H9 (cell line): ENCODE measurements around the gene TPSB2. TPM values are rescaled to one million over a fixed set of nuclear protein-coding genes. Genes with fewer than 3 reads are reported as not detected.
"Not testable (repeated sequence)": the region's sequence is repeated elsewhere in the genome, so short reads cannot be mapped to it uniquely, and the experiment has no call there.

ENCODE experiments used
- DNase-seq: peaks from one replicate; pipeline ENCODE4 v3.0.0-alpha.2; 2017
- H2AFZ ChIP-seq: one replicate; pipeline ENCODE4 v1.6.1; 2013; ENCODE audit warnings: mild to moderate bottlenecking, low read length, control low read depth, moderate library complexity
- H2AK5ac ChIP-seq: 2 replicates; pipeline ENCODE4 v1.6.1; 2013; ENCODE audit warnings: low read length, control low read depth, mixed read lengths; ENCODE audit not compliant: insufficient read length
- H2BK120ac ChIP-seq: one replicate; pipeline ENCODE4 v1.6.1; 2013; ENCODE audit warnings: low read depth, mild to moderate bottlenecking, low read length, control low read depth, inconsistent platforms; ENCODE audit not compliant: poor library complexity, severe bottlenecking
- H2BK12ac ChIP-seq: 2 replicates; pipeline ENCODE4 v1.6.1; 2013; ENCODE audit warnings: low read length, control low read depth, mixed read lengths, low read depth; ENCODE audit not compliant: insufficient read length
- H2BK15ac ChIP-seq: 2 replicates; pipeline ENCODE4 v1.6.1; 2013; ENCODE audit warnings: low read depth, low read length, control low read depth
- H2BK20ac ChIP-seq: one replicate; pipeline ENCODE4 v1.6.1; 2013; ENCODE audit warnings: low read depth, mild to moderate bottlenecking, low read length, control low read depth, inconsistent platforms; ENCODE audit not compliant: poor library complexity, severe bottlenecking
- H2BK5ac ChIP-seq: 2 replicates; pipeline ENCODE4 v1.6.1; 2013; ENCODE audit warnings: low read length, control low read depth, mixed read lengths; ENCODE audit not compliant: insufficient read length
- H3K14ac ChIP-seq: 2 replicates; pipeline ENCODE4 v1.6.1; 2013; ENCODE audit warnings: low read length, control low read depth; ENCODE audit not compliant: insufficient read depth
- H3K18ac ChIP-seq: 2 replicates; pipeline ENCODE4 v1.6.1; 2013; ENCODE audit warnings: low read depth, mild to moderate bottlenecking, mixed read lengths, low read length, control low read depth; ENCODE audit not compliant: insufficient read length
- H3K23ac ChIP-seq: 2 replicates; pipeline ENCODE4 v1.6.1; 2013; ENCODE audit warnings: low read length, control low read depth, mixed read lengths, low read depth; ENCODE audit not compliant: insufficient read length
- H3K23me2 ChIP-seq: 2 replicates; pipeline ENCODE4 v1.6.1; 2013; ENCODE audit warnings: low read depth, mild to moderate bottlenecking, mixed read lengths, low read length, control low read depth; ENCODE audit not compliant: insufficient read length, poor library complexity, severe bottlenecking
- H3K27ac ChIP-seq: 2 replicates; pipeline ENCODE4 v1.5.1; 2013; ENCODE audit warnings: low read length, control low read depth, mixed read lengths, low read depth; ENCODE audit not compliant: insufficient read length
- H3K27me3 ChIP-seq: 2 replicates; pipeline ENCODE4 v1.6.1; 2013; ENCODE audit warnings: low read length, control low read depth, inconsistent platforms; ENCODE audit not compliant: insufficient read depth
- H3K4ac ChIP-seq: 2 replicates; pipeline ENCODE4 v1.6.1; 2013; ENCODE audit warnings: low read depth, mild to moderate bottlenecking, control low read depth, inconsistent platforms, low read length, moderate library complexity
- H3K4me1 ChIP-seq: 2 replicates; pipeline ENCODE4 v1.6.1; 2013; ENCODE audit warnings: low read length, control low read depth, inconsistent platforms; ENCODE audit not compliant: insufficient read depth
- H3K4me2 ChIP-seq: 2 replicates; pipeline ENCODE4 v1.6.1; 2013; ENCODE audit warnings: low read length, control low read depth, mixed read lengths; ENCODE audit not compliant: insufficient read length, insufficient read depth
- H3K56ac ChIP-seq: 2 replicates; pipeline ENCODE4 v1.6.1; 2013; ENCODE audit warnings: low read depth, mild to moderate bottlenecking, mixed read lengths, low read length, control low read depth; ENCODE audit not compliant: insufficient read length
- H3K79me1 ChIP-seq: 2 replicates; pipeline ENCODE4 v1.6.1; 2013; ENCODE audit warnings: low read depth, mild to moderate bottlenecking, moderate library complexity, low read length, control low read depth, inconsistent platforms; ENCODE audit not compliant: insufficient read depth, poor library complexity, severe bottlenecking
- H3K79me2 ChIP-seq: 2 replicates; pipeline ENCODE4 v1.6.1; 2013; ENCODE audit warnings: low read length, control low read depth, inconsistent platforms; ENCODE audit not compliant: insufficient read depth
- H3K9ac ChIP-seq: 2 replicates; pipeline ENCODE4 v1.6.1; 2013; ENCODE audit warnings: low read length, control low read depth, mixed read lengths; ENCODE audit not compliant: insufficient read length; ENCODE audit errors: extremely low read depth
- H3K9me3 ChIP-seq: one replicate; pipeline ENCODE4 v1.6.1; 2013; ENCODE audit warnings: low read depth, low read length, inconsistent platforms; ENCODE audit not compliant: control insufficient read depth
- H3T11ph ChIP-seq: one replicate; pipeline ENCODE4 v1.6.1; 2013; ENCODE audit warnings: mild to moderate bottlenecking, low read length, control low read depth, inconsistent platforms
- H4K20me1 ChIP-seq: one replicate; pipeline ENCODE4 v1.6.1; 2013; ENCODE audit not compliant: control insufficient read depth, insufficient read length, insufficient read depth
- H4K5ac ChIP-seq: 2 replicates; pipeline ENCODE4 v1.6.1; 2013; ENCODE audit warnings: low read depth, mild to moderate bottlenecking, mixed read lengths, low read length, control low read depth; ENCODE audit not compliant: insufficient read length
- H4K8ac ChIP-seq: replicated peaks from 2 replicates; pipeline ENCODE4 v1.6.1; 2013; ENCODE audit warnings: low read length, control low read depth, mixed read lengths, low read depth; ENCODE audit not compliant: insufficient read length
- H4K91ac ChIP-seq: 2 replicates; pipeline ENCODE4 v1.6.1; 2013; ENCODE audit warnings: low read depth, mild to moderate bottlenecking, moderate library complexity, mixed read lengths, low read length, control low read depth; ENCODE audit not compliant: insufficient read length
- H3K27ac Mint-ChIP-seq, 3 experiments: 2 replicates in 2 of 3; 3 replicates in 1 of 3; pipeline ENCODE4 v1.8.0; 2020 to 2021; ENCODE audit warnings: mixed read lengths in 3 of 3, mild to moderate bottlenecking in 1 of 3, moderate library complexity in 1 of 3
- H3K27me3 Mint-ChIP-seq: 2 replicates; pipeline ENCODE4 v1.8.0; 2021; ENCODE audit warnings: low read depth, mild to moderate bottlenecking, moderate library complexity, mixed read lengths
- H3K36me3 Mint-ChIP-seq, 3 experiments: 2 replicates in 2 of 3; 3 replicates in 1 of 3; pipeline ENCODE4 v1.8.0; 2020 to 2021; ENCODE audit warnings: low read depth in 3 of 3, mixed read lengths in 3 of 3; ENCODE audit not compliant: insufficient read depth in 1 of 3
- H3K4me1 Mint-ChIP-seq, 2 experiments: 2 replicates each; pipeline ENCODE4 v1.8.0; 2020; ENCODE audit warnings: mixed read lengths in 2 of 2
- H3K4me3 Mint-ChIP-seq, 2 experiments: 2 replicates in 1 of 2; 3 replicates in 1 of 2; pipeline ENCODE4 v1.8.0; 2020 to 2021; ENCODE audit warnings: mild to moderate bottlenecking in 2 of 2, mixed read lengths in 2 of 2, moderate library complexity in 1 of 2
- H3K9me3 Mint-ChIP-seq, 2 experiments: 2 replicates in 1 of 2; 3 replicates in 1 of 2; pipeline ENCODE4 v1.8.0; 2020; ENCODE audit warnings: mild to moderate bottlenecking in 2 of 2, mixed read lengths in 2 of 2, moderate library complexity in 1 of 2
- CTCF ChIP-seq: fragments of 200-600 bp; sonication (generic); conservative IDR thresholded peaks from 3 replicates; pipeline ENCODE4 v1.8.0; 2021; ENCODE audit warnings: antibody characterized with exemption, mild to moderate bottlenecking
- WGBS: extraction: QIAGEN DNeasy Blood & Tissue Kit; methylation state at CpG from one replicate; pipeline ENCODE4 v1.1.7; 2013; ENCODE audit warnings: missing lambda C conversion rate, low lambda C conversion rate, mixed read lengths; ENCODE audit not compliant: insufficient read length; ENCODE audit errors: extremely low coverage; 5-methylcytosine and 5-hydroxymethylcytosine counted together
- total RNA-seq: library from RNA; stranded (reverse); gene quantifications from 2 replicates; pipeline ENCODE4 v1.2.1, GENCODE V29; 2021

TPSB2 gene
- total RNA-seq, 1 experiment from 2014 or later, result not detected

GRCh38 chr16:1237990-1238389 is 8.0 kb upstream of the TPSB2 start:
- H3K4me3 Mint-ChIP-seq, result no peak overlapping the region; a peak in 1 of 5 replicates
- no CpG with 5 or more reads among the region's 9 CpGs for WGBS
- peaks cover 0 to 10% of the 10 kb centered on the region in 2 experiments; a peak in 3 of 4 replicates for H3K4me1 Mint-ChIP-seq

GRCh38 chr16:1236659-1237058 is 6.7 kb upstream of the TPSB2 start:
- H3K4me2 ChIP-seq, H2BK12ac ChIP-seq, H3K56ac ChIP-seq, H3K23ac ChIP-seq, H3K27ac Mint-ChIP-seq, H2BK5ac ChIP-seq, H3K18ac ChIP-seq, H3K4ac ChIP-seq, H3K4me1 Mint-ChIP-seq, H3K79me1 ChIP-seq, H2AK5ac ChIP-seq, H3K9me3 ChIP-seq, H3K4me1 ChIP-seq, H4K20me1 ChIP-seq, H2AFZ ChIP-seq, H3K4me3 Mint-ChIP-seq, H2BK20ac ChIP-seq, H3K14ac ChIP-seq, H2BK120ac ChIP-seq, H3K23me2 ChIP-seq, H3K27ac ChIP-seq, H3K36me3 Mint-ChIP-seq, H3K27me3 ChIP-seq, H3T11ph ChIP-seq, H4K91ac ChIP-seq, H4K5ac ChIP-seq, H3K9ac ChIP-seq, H3K79me2 ChIP-seq, H2BK15ac ChIP-seq, H3K9me3 Mint-ChIP-seq, DNase-seq, H4K8ac ChIP-seq: not testable (repeated sequence)
- H3K27me3 Mint-ChIP-seq, result peaks cover 15% of the 10 kb centered on the region
- no CpG with 5 or more reads among the region's 29 CpGs for WGBS

More at GRCh38 chr16:1237990-1238389, 8.0 kb upstream of the TPSB2 start:
- no peak overlapping the region for H4K91ac ChIP-seq
- H3K56ac ChIP-seq, result no peak overlapping the region
- no peak overlapping the region for H3K4me2 ChIP-seq
- no peaks in the 10 kb centered on the region for H3K23me2 ChIP-seq
- no peak overlapping the region for H3K4ac ChIP-seq
- H2BK120ac ChIP-seq, result no peak overlapping the region
- Mint-ChIP-seq H3K27me3 (peaks cover 17% of the 10 kb centered on the region), H3K36me3 (no peaks in the 10 kb centered on the region; a peak in 2 of 7 replicates), H3K9me3 (peaks cover 5% of the 10 kb centered on the region in 2 experiments; a peak in 3 of 5 replicates), H3K27ac (no peak overlapping the region; a peak in 2 of 7 replicates)
- H3K79me2 ChIP-seq, result no peaks in the 10 kb centered on the region
- no peaks in the 10 kb centered on the region for H3K79me1 ChIP-seq
- no peaks in the 10 kb centered on the region for H3K27me3 ChIP-seq
- no peak for TF ChIP-seq CTCF
- no peak overlapping the region for H3K27ac ChIP-seq
- no peak overlapping the region for H2BK12ac ChIP-seq
- no peak overlapping the region for H4K8ac ChIP-seq
- H2BK5ac ChIP-seq, result no peak overlapping the region
- H3K9me3 ChIP-seq, result no peaks in the 10 kb centered on the region
- no peak overlapping the region for H3K14ac ChIP-seq
- no peak overlapping the region for H2BK20ac ChIP-seq
- no peak overlapping the region for H3K23ac ChIP-seq
- no peak overlapping the region for H3K18ac ChIP-seq
- H3K4me1 ChIP-seq, result no peaks in the 10 kb centered on the region
- no peak overlapping the region for H2AFZ ChIP-seq
- H3T11ph ChIP-seq, result no peak overlapping the region
- no peak overlapping the region for H3K9ac ChIP-seq
- DNase-seq, result no peak
- H2BK15ac ChIP-seq, result no peak overlapping the region
- no peak overlapping the region for H4K5ac ChIP-seq
- H4K20me1 ChIP-seq, result no peaks in the 10 kb centered on the region
- H2AK5ac ChIP-seq, result no peak overlapping the region
